IMR-90 (cell line): ENCODE results near the gene CRTAC1. TPM values are rescaled to one million over a fixed set of nuclear protein-coding genes. Genes with fewer than 3 reads are reported as not detected.

Experiments
- ATAC-seq: fragments of 200-7000 bp; cut with Tn5 transposase; 2 replicates; pipeline ENCODE4 v1.9.1; 2020; ENCODE audit warnings: low read depth, mild to moderate bottlenecking, moderate library complexity
- BruUV-seq: library from RNA; stranded (reverse); fragments of 400-500 nt; replicated peaks from 2 replicates; lab custom pipeline; 2021; lab: Mats Ljungman, UMichigan
- CTCF ChIA-PET: fragments of 300-600 bp; formaldehyde crosslinking; extraction: SDS; loops from one replicate; lab custom pipeline; 2021; ENCODE audit warnings: antibody characterized with exemption; lab: Yijun Ruan, JAX
- POLR2A ChIA-PET: fragments of 300-600 bp; sonication (Branson Sonifier 250); formaldehyde crosslinking; loops from one replicate; lab custom pipeline; 2022; ENCODE audit warnings: antibody characterized with exemption; ENCODE audit not compliant: unreplicated experiment; lab: Charles Lee
- DNase-seq: peaks from one replicate; pipeline ENCODE4 v3.0.0; 2013
- H2AFZ ChIP-seq: replicated peaks from 2 replicates; pipeline ENCODE3; 2013; ENCODE audit warnings: low read length, mild to moderate bottlenecking; ENCODE audit not compliant: poor library complexity
- H2AK5ac ChIP-seq: 2 replicates; pipeline ENCODE4 v1.6.1; 2013; ENCODE audit warnings: low read depth, low read length, inconsistent platforms
- H2AK9ac ChIP-seq: replicated peaks from 2 replicates; pipeline ENCODE3; 2013; ENCODE audit warnings: mild to moderate bottlenecking, low read depth, low read length, moderate library complexity; ENCODE audit not compliant: poor library complexity
- H2BK120ac ChIP-seq: 2 replicates; pipeline ENCODE4 v1.6.1; 2013; ENCODE audit warnings: low read depth, low read length, inconsistent platforms
- H2BK15ac ChIP-seq: 3 replicates; pipeline ENCODE4 v1.6.1; 2013; ENCODE audit warnings: low read depth, low read length, inconsistent platforms
- H2BK20ac ChIP-seq: 2 replicates; pipeline ENCODE4 v1.6.1; 2013; ENCODE audit warnings: low read depth, mild to moderate bottlenecking, inconsistent platforms, low read length, moderate library complexity
- H2BK5ac ChIP-seq: 2 replicates; pipeline ENCODE4 v1.6.1; 2013; ENCODE audit warnings: mild to moderate bottlenecking, low read depth, low read length, inconsistent platforms; ENCODE audit not compliant: poor library complexity, severe bottlenecking
- H3K14ac ChIP-seq: replicated peaks from 2 replicates; pipeline ENCODE4 v1.6.1; 2013; ENCODE audit warnings: low read depth, low read length, inconsistent platforms
- H3K18ac ChIP-seq: 2 replicates; pipeline ENCODE4 v1.6.1; 2013; ENCODE audit warnings: low read depth, low read length, control low read depth
- H3K23ac ChIP-seq: 2 replicates; pipeline ENCODE4 v1.6.1; 2013; ENCODE audit warnings: low read depth, low read length, inconsistent platforms
- H3K27ac ChIP-seq: 2 replicates; pipeline ENCODE4 v1.5.1; 2013; ENCODE audit warnings: mild to moderate bottlenecking, control low read depth, low read length; ENCODE audit not compliant: insufficient read depth
- H3K27me3 ChIP-seq: 2 replicates; pipeline ENCODE4 v1.6.1; 2013; ENCODE audit warnings: low read length; ENCODE audit not compliant: control insufficient read depth, insufficient read depth
- H3K36me3 ChIP-seq: 2 replicates; pipeline ENCODE4 v1.6.1; 2013; ENCODE audit warnings: low read length, mixed read lengths; ENCODE audit not compliant: control insufficient read depth, insufficient read depth
- H3K4ac ChIP-seq: 2 replicates; pipeline ENCODE4 v1.6.1; 2013; ENCODE audit warnings: low read depth, low read length, inconsistent platforms
- H3K4me1 ChIP-seq: 2 replicates; pipeline ENCODE4 v1.6.1; 2013; ENCODE audit warnings: low read length, mixed read lengths; ENCODE audit not compliant: control insufficient read depth, insufficient read depth
- H3K4me2 ChIP-seq: 2 replicates; pipeline ENCODE4 v1.6.1; 2013; ENCODE audit warnings: low read depth, mild to moderate bottlenecking, control low read depth, low read length, moderate library complexity
- H3K4me3 ChIP-seq: 2 replicates; pipeline ENCODE4 v1.5.1; 2013; ENCODE audit warnings: low read depth, mild to moderate bottlenecking, control low read depth, low read length, moderate library complexity; ENCODE audit not compliant: insufficient read depth
- H3K56ac ChIP-seq: 2 replicates; pipeline ENCODE4 v1.6.1; 2013; ENCODE audit warnings: low read length, inconsistent platforms; ENCODE audit not compliant: insufficient read depth; ENCODE audit errors: extremely low read depth
- H3K79me1 ChIP-seq, 2 experiments: 2 replicates each; pipeline ENCODE4 v1.6.1; 2013; ENCODE audit warnings: low read length in 2 of 2, inconsistent platforms in 1 of 2, low read depth in 1 of 2
- H3K9ac ChIP-seq: 2 replicates; pipeline ENCODE4 v1.6.1; 2013; ENCODE audit warnings: low read depth, low read length, control low read depth
- H3K9me1 ChIP-seq: 2 replicates; pipeline ENCODE4 v1.6.1; 2013; ENCODE audit warnings: low read length, inconsistent platforms; ENCODE audit not compliant: insufficient read depth
- H3K9me3 ChIP-seq: 2 replicates; pipeline ENCODE4 v1.6.1; 2013; ENCODE audit warnings: low read length; ENCODE audit not compliant: control insufficient read depth, insufficient read depth
- H4K20me1 ChIP-seq: 2 replicates; pipeline ENCODE4 v1.6.1; 2013; ENCODE audit warnings: low read length, inconsistent platforms; ENCODE audit not compliant: insufficient read depth
- H4K5ac ChIP-seq: 2 replicates; pipeline ENCODE4 v1.6.1; 2013; ENCODE audit warnings: mild to moderate bottlenecking, low read depth, low read length, control low read depth
- H4K8ac ChIP-seq, 2 experiments: 2 replicates each; pipeline ENCODE4 v1.6.1; 2013; ENCODE audit warnings: low read depth in 2 of 2, low read length in 2 of 2, control low read depth in 1 of 2, inconsistent platforms in 1 of 2
- H4K91ac ChIP-seq: 2 replicates; pipeline ENCODE4 v1.6.1; 2013; ENCODE audit warnings: low read depth, low read length, inconsistent platforms; ENCODE audit not compliant: insufficient read depth
- BHLHE40 ChIP-seq: fragments of 150-350 bp; IDR thresholded peaks from 2 replicates; pipeline ENCODE4 v1.6.1; 2016; ENCODE audit warnings: mild to moderate bottlenecking, low read depth, low read length
- CEBPB ChIP-seq: IDR thresholded peaks from 2 replicates; pipeline ENCODE4 v1.6.1; 2012; ENCODE audit warnings: low read depth, low read length, improper control_type of control experiment
- CTCF ChIP-seq: conservative IDR thresholded peaks from 2 replicates; pipeline ENCODE4 v1.5.1; 2012; ENCODE audit warnings: mild to moderate bottlenecking, low read depth, low read length, improper control_type of control experiment
- FOS ChIP-seq: fragments of 150-350 bp; IDR thresholded peaks from 2 replicates; pipeline ENCODE4 v1.6.1; 2016; ENCODE audit warnings: low read depth, low read length
- MAZ ChIP-seq: IDR thresholded peaks from 2 replicates; pipeline ENCODE4 v1.6.1; 2012; ENCODE audit warnings: low read depth, mild to moderate bottlenecking, low read length, improper control_type of control experiment, moderate library complexity, borderline replicate concordance
- MXI1 ChIP-seq: IDR thresholded peaks from 2 replicates; pipeline ENCODE4 v1.6.1; 2012; ENCODE audit warnings: low read depth, mild to moderate bottlenecking, low read length, moderate library complexity, borderline replicate concordance
- NFE2L2 ChIP-seq: fragments of 150-350 bp; IDR thresholded peaks from 2 replicates; pipeline ENCODE4 v1.6.1; 2016; ENCODE audit warnings: low read depth, mild to moderate bottlenecking, low read length
- POLR2A ChIP-seq: IDR thresholded peaks from 2 replicates; pipeline ENCODE4 v1.6.1; 2012; ENCODE audit warnings: mild to moderate bottlenecking, low read depth, low read length
- RAD21 ChIP-seq: IDR thresholded peaks from 2 replicates; pipeline ENCODE4 v1.6.1; 2012; ENCODE audit warnings: low read length, improper control_type of control experiment
- RCOR1 ChIP-seq: IDR thresholded peaks from 2 replicates; pipeline ENCODE4 v1.6.1; 2012; ENCODE audit warnings: mild to moderate bottlenecking, low read length, improper control_type of control experiment; ENCODE audit not compliant: insufficient replicate concordance
- RFX5 ChIP-seq: IDR thresholded peaks from 2 replicates; pipeline ENCODE4 v1.8.0; 2012; ENCODE audit warnings: low read depth, mild to moderate bottlenecking, low read length, moderate library complexity
- SMC3 ChIP-seq: fragments of 150-350 bp; IDR thresholded peaks from 2 replicates; pipeline ENCODE4 v1.6.1; 2016; ENCODE audit warnings: low read depth, mild to moderate bottlenecking, antibody characterized with exemption, low read length, moderate library complexity
- USF2 ChIP-seq: fragments of 150-350 bp; IDR thresholded peaks from 2 replicates; pipeline ENCODE4 v1.6.1; 2017; ENCODE audit warnings: mild to moderate bottlenecking, antibody characterized with exemption, low read length, low read depth
- WGBS, 2 experiments: methylation state at CpG; one replicate each; pipeline versions ENCODE4 v1.1.5 to v1.1.7; 2013; ENCODE audit warnings: missing lambda C conversion rate in 2 of 2; ENCODE audit not compliant: insufficient read length in 1 of 2; ENCODE audit errors: extremely low coverage in 2 of 2; 5-methylcytosine and 5-hydroxymethylcytosine counted together
- dilution Hi-C: fragments of 300-500 bp; cut with HindIII; formaldehyde crosslinking; loops from one replicate; pipeline ENCODE4 v1.14.3; 2018; ENCODE audit warnings: low sequenced_read_pairs; ENCODE audit not compliant: unreplicated experiment
- in situ Hi-C: fragments of 300-500 bp; cut with MboI; formaldehyde crosslinking; loops from 3 replicates; pipeline ENCODE4 v1.14.3; 2019; ENCODE audit warnings: low sequenced_read_pairs, inconsistent platforms, mixed read lengths
- intact Hi-C: fragments of 100-400 bp; cut with micrococcal nuclease; formaldehyde crosslinking; loops from 2 replicates; pipeline ENCODE4 v1.10.0; 2022
- polyA plus RNA-seq, 3 experiments: library from polyadenylated mRNA; depleted of rRNA; stranded (reverse); fragments of >200 nt; gene quantifications; 2 replicates each; pipeline ENCODE4 v1.2.3, GENCODE V29; 2012; ENCODE audit warnings: low replicate concordance in 1 of 3
- total RNA-seq: library from RNA; depleted of rRNA; stranded (reverse); fragments of >200 nt; gene quantifications from 2 replicates; pipeline ENCODE4 v1.2.3, GENCODE V29; 2012

Gene CRTAC1
- total and polyA plus RNA-seq, 2 of the 4 experiments (the other 2 are of a cell fraction): not detected

DNA sequence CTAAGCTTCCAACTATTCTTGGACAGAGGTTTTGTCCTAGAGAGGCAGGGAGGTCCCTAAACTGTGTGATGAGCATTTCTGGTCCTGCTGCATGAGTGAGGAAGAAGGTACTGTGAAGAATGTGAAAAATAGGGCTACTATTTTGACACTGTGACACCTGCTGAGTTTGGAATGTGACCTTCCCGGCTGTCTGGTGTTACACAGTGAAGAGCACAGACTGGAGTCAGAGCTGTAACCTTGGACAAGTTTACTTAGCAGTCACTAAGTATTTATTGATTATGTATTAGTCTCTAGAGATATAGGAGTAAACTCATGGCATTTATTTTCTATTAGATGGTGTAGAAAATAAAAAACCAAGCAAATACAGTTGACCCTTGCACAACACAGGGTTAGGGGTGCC, 168.5 kb downstream of the CRTAC1 start:
- Histone ChIP-seq H3K4me2 (no peak overlapping the region), H3K14ac (no peak overlapping the region), H3K56ac (no peak overlapping the region), H3K79me1 (no peaks in the 10 kb centered on the region), H3K9me3 (no peaks in the 10 kb centered on the region), H4K91ac (no peak overlapping the region), H3K9ac (no peak overlapping the region), H3K18ac (no peak overlapping the region), H3K27ac (no peak overlapping the region), H2BK5ac (no peak overlapping the region), H2AK5ac (no peak overlapping the region), H4K5ac (no peak overlapping the region), H3K4me1 (no peaks in the 10 kb centered on the region), H3K4me3 (no peak overlapping the region), H3K27me3 (peaks cover 30% of the 10 kb centered on the region), H3K4ac (no peak overlapping the region), H2BK120ac (no peak overlapping the region), H3K9me1 (no peaks in the 10 kb centered on the region), H4K8ac (no peak overlapping the region), H4K20me1 (no peaks in the 10 kb centered on the region), H2BK15ac (no peak overlapping the region), H2BK20ac (no peak overlapping the region), H3K23ac (no peak overlapping the region), H2AK9ac (no peak overlapping the region), H3K36me3 (no peaks in the 10 kb centered on the region), H2AFZ (no peak overlapping the region)
- ATAC-seq (no peak), DNase-seq (no peak)
- no CpG with 5 or more reads among the region's 1 CpG for WGBS, 2 experiments
- BruUV-seq: no TSS peak
- ChIA-PET POLR2A (no interaction called here), CTCF (no interaction called here)
- dilution Hi-C loops (no loop called here), intact Hi-C loops (no loop called here), in situ Hi-C loops (no loop called here)
- no peak for TF ChIP-seq RAD21
- TF ChIP-seq MAZ: no peak
- no peak for TF ChIP-seq NFE2L2
- TF ChIP-seq USF2: no peak
- TF ChIP-seq RFX5: no peak
- TF ChIP-seq POLR2A: no peak
- no peak for TF ChIP-seq SMC3
- TF ChIP-seq MXI1: no peak
- TF ChIP-seq RCOR1: no peak
- TF ChIP-seq FOS: no peak
- TF ChIP-seq CTCF: no peak
- TF ChIP-seq CEBPB: no peak
- TF ChIP-seq BHLHE40: no peak
